Measurements from ENCODE around the gene PIGV. TPM values are rescaled to one million over a fixed set of nuclear protein-coding genes. Genes with fewer than 3 reads are reported as not detected.

PIGV gene
- total RNA-seq, 1 experiment from 2014 or later = 13.2 TPM

GRCh38 chr1:26832249-26832960, 44.7 kb downstream of the PIGV start:
- peak; percentile 34; the same call in 1 of the 2 replicates for ATAC-seq
- no peak overlapping the region for H3K4me2 ChIP-seq (ENCODE audit: low read length)
- no peak overlapping the region for H3K9ac ChIP-seq (ENCODE audit: low read length)
- no peak for DNase-seq (ENCODE audit: low read depth, low spot score)
- H3K27ac ChIP-seq (ENCODE audit: low read depth, low read length) = no peak overlapping the region
- POLR2A ChIA-PET = interaction anchor here (0.5 to 1.5 kb wide), 2 partner anchors 17 to 192 kb away, joined by 3 read pairs; no protein-coding TSS in a partner anchor
- H3K9me3 ChIP-seq (ENCODE audit: control insufficient read depth in 1 of 2, insufficient read depth in 1 of 2, low read depth in 1 of 2, low read length in 2 of 2) = no peaks in the 10 kb centered on the region
- intact Hi-C loops (cut with micrococcal nuclease) = no loop called here
- H2AFZ ChIP-seq (ENCODE audit: low read depth, low read length, poor library complexity, severe bottlenecking) = no peak overlapping the region
- peaks cover 48% of the 10 kb centered on the region for H3K79me2 ChIP-seq (ENCODE audit: insufficient read depth, low read length)
- H3K36me3 ChIP-seq (ENCODE audit: control insufficient read depth in 1 of 2, insufficient read depth in 2 of 2, low read length in 2 of 2) = peaks cover 35 to 47% of the 10 kb centered on the region in 2 experiments
- no peak overlapping the region for H3K4me3 ChIP-seq (replicated peaks in 1 of 2; ENCODE audit: low read depth in 1 of 2, low read length in 2 of 2)
- TF ChIP-seq FOSL1 (IDR thresholded peaks at IDR 0.05; ENCODE audit: low read depth) (no peak), EZH2phosphoT487 (IDR thresholded peaks at IDR 0.05; ENCODE audit: borderline replicate concordance) (no peak), SRF (IDR thresholded peaks at IDR 0.05; ENCODE audit: low read depth) (no peak), JUND (IDR thresholded peaks at IDR 0.05) (no peak), YY1 (IDR thresholded peaks at IDR 0.05; ENCODE audit: extremely low read depth, insufficient replicate concordance, low read depth, low read length) (no peak), POLR2A (IDR thresholded peaks at IDR 0.05; ENCODE audit: borderline replicate concordance, extremely low read depth, insufficient read depth, insufficient read length) (no peak)
- RAD21 ChIA-PET (ENCODE audit: low non-redundant PET in 1 of 2, low total read pairs in 2 of 2, uncharacterized antibody in 2 of 2, unreplicated experiment in 2 of 2) = interaction anchor here in 1 of 2 experiments (0.6 kb wide), 1 partner anchor 36 kb away, joined by 3 read pairs; no protein-coding TSS in a partner anchor
- H3K9me2 ChIP-seq (ENCODE audit: insufficient read depth) = no peaks in the 10 kb centered on the region
- CTCF ChIA-PET = interaction anchor here (1.1 kb wide), 1 partner anchor 23 kb away, joined by 4 read pairs; no protein-coding TSS in a partner anchor
- peaks cover 6 to 20% of the 10 kb centered on the region in 2 experiments; a peak in 3 of 4 replicates for H3K4me1 ChIP-seq (ENCODE audit: control insufficient read depth in 1 of 2, insufficient read depth in 2 of 2, low read length in 2 of 2)
- no TSS peak for BruUV-seq (replicated peaks)
- H3K27me3 ChIP-seq (ENCODE audit: insufficient read depth, low read length) = no peaks in the 10 kb centered on the region
- H4K20me1 ChIP-seq (ENCODE audit: insufficient read depth) = no peaks in the 10 kb centered on the region

GRCh38 chr1:26833432-26834405, 46.0 kb downstream of the PIGV start:
- no peak overlapping the region for H3K4me2 ChIP-seq (ENCODE audit: low read length)
- H3K4me1 ChIP-seq (ENCODE audit: control insufficient read depth in 1 of 2, insufficient read depth in 2 of 2, low read length in 2 of 2) = peaks cover 0 to 8% of the 10 kb centered on the region in 2 experiments; a peak in 2 of 4 replicates
- peaks cover 36% of the 10 kb centered on the region for H3K79me2 ChIP-seq (ENCODE audit: insufficient read depth, low read length)
- POLR2A ChIA-PET = no interaction called here
- CTCF ChIA-PET = no interaction called here
- H3K9ac ChIP-seq (ENCODE audit: low read length) = no peak overlapping the region
- H3K9me2 ChIP-seq (ENCODE audit: insufficient read depth) = no peaks in the 10 kb centered on the region
- H4K20me1 ChIP-seq (ENCODE audit: insufficient read depth) = no peaks in the 10 kb centered on the region
- no TSS peak for BruUV-seq (replicated peaks)
- RAD21 ChIA-PET (ENCODE audit: low non-redundant PET in 1 of 2, low total read pairs in 2 of 2, uncharacterized antibody in 2 of 2, unreplicated experiment in 2 of 2) = no interaction called here
- H3K36me3 ChIP-seq (ENCODE audit: control insufficient read depth in 1 of 2, insufficient read depth in 2 of 2, low read length in 2 of 2) = peaks cover 39 to 52% of the 10 kb centered on the region in 2 experiments
- no peak for ATAC-seq
- H3K27ac ChIP-seq (ENCODE audit: low read depth, low read length) = no peak overlapping the region
- H2AFZ ChIP-seq (ENCODE audit: low read depth, low read length, poor library complexity, severe bottlenecking) = no peak overlapping the region
- no peaks in the 10 kb centered on the region for H3K27me3 ChIP-seq (ENCODE audit: insufficient read depth, low read length)
- H3K4me3 ChIP-seq (replicated peaks in 1 of 2; ENCODE audit: low read depth in 1 of 2, low read length in 2 of 2) = no peak overlapping the region
- DNase-seq (ENCODE audit: low read depth, low spot score) = no peak
- intact Hi-C loops (cut with micrococcal nuclease) = no loop called here
- H3K9me3 ChIP-seq (ENCODE audit: control insufficient read depth in 1 of 2, insufficient read depth in 1 of 2, low read depth in 1 of 2, low read length in 2 of 2) = no peaks in the 10 kb centered on the region
- no peak for TF ChIP-seq REST (IDR thresholded peaks at IDR 0.05; ENCODE audit: low read depth)
- no peak for TF ChIP-seq EZH2 (IDR thresholded peaks at IDR 0.05)
- TF ChIP-seq CBX3 (IDR thresholded peaks at IDR 0.05; ENCODE audit: low read depth) = no peak
- TF ChIP-seq ZFX (IDR thresholded peaks at IDR 0.05) = no peak
- TF ChIP-seq EGR1 (IDR thresholded peaks at IDR 0.05; ENCODE audit: low read depth) = no peak
- TF ChIP-seq SIN3A (IDR thresholded peaks at IDR 0.05; ENCODE audit: low read depth) = no peak
- TF ChIP-seq MAX (IDR thresholded peaks at IDR 0.05) = no peak

Measured in HCT116 (cell line).